GM23338 (cell line): ENCODE data around the gene CEP192. TPM values are rescaled to one million over a fixed set of nuclear protein-coding genes. Genes with fewer than 3 reads are reported as not detected.

Experiments used
- ATAC-seq: fragments of 200-7000 bp; cut with Tn5 transposase; 3 replicates; pipeline ENCODE4 v1.9.1; 2020
- DNase-seq: peaks from one replicate; pipeline ENCODE4 v3.0.0-alpha.2; 2015; ENCODE audit warnings: low spot score
- H2AFZ ChIP-seq: fragments of 200-600 bp; sonication (generic); 2 replicates; pipeline ENCODE4 v1.8.0; 2016; ENCODE audit warnings: antibody characterized with exemption, mild to moderate bottlenecking, moderate library complexity
- H3F3A ChIP-seq: fragments of 200-600 bp; sonication (generic); replicated peaks from 2 replicates; pipeline ENCODE4 v1.8.0; 2017; ENCODE audit warnings: antibody characterized with exemption, mixed run types, low read depth
- H3K27ac ChIP-seq: fragments of 200-600 bp; sonication (generic); 2 replicates; pipeline ENCODE4 v1.6.1; 2016; ENCODE audit warnings: low read depth
- H3K27me3 ChIP-seq: fragments of 200-600 bp; sonication (generic); 2 replicates; pipeline ENCODE4 v1.8.0; 2016; ENCODE audit warnings: mild to moderate bottlenecking, mixed run types, moderate library complexity; ENCODE audit not compliant: insufficient read depth
- H3K36me3 ChIP-seq: fragments of 200-600 bp; sonication (generic); 2 replicates; pipeline ENCODE4 v1.8.0; 2016; ENCODE audit warnings: mild to moderate bottlenecking; ENCODE audit not compliant: insufficient read depth
- H3K4me1 ChIP-seq: fragments of 200-600 bp; sonication (generic); 2 replicates; pipeline ENCODE4 v1.8.0; 2016; ENCODE audit warnings: mild to moderate bottlenecking, moderate library complexity; ENCODE audit not compliant: insufficient read depth
- H3K4me2 ChIP-seq: fragments of 200-600 bp; sonication (generic); 2 replicates; pipeline ENCODE4 v1.7.1; 2017; ENCODE audit warnings: mixed run types
- H3K4me3 ChIP-seq: fragments of 200-600 bp; sonication (generic); 2 replicates; pipeline ENCODE4 v1.6.1; 2016; ENCODE audit warnings: mixed run types
- H3K79me2 ChIP-seq: fragments of 200-600 bp; sonication (generic); replicated peaks from 2 replicates; pipeline ENCODE4 v1.8.0; 2017; ENCODE audit warnings: mild to moderate bottlenecking; ENCODE audit not compliant: insufficient read depth
- H3K9me2 ChIP-seq: fragments of 200-600 bp; sonication (generic); 2 replicates; pipeline ENCODE4 v1.8.0; 2017; ENCODE audit not compliant: insufficient read depth
- H4K20me1 ChIP-seq: fragments of 200-600 bp; sonication (generic); replicated peaks from 2 replicates; pipeline ENCODE4 v1.8.0; 2017; ENCODE audit warnings: mild to moderate bottlenecking; ENCODE audit not compliant: insufficient read depth
- H3K27ac Mint-ChIP-seq: 2 replicates; pipeline ENCODE4 v1.8.0; 2020; ENCODE audit warnings: inconsistent platforms, mild to moderate bottlenecking, moderate library complexity, mixed read lengths
- H3K27me3 Mint-ChIP-seq: 3 replicates; pipeline ENCODE4 v1.8.0; 2022; ENCODE audit warnings: low read depth, mild to moderate bottlenecking, moderate library complexity, mixed read lengths, inconsistent platforms; ENCODE audit not compliant: insufficient read depth, poor library complexity
- H3K36me3 Mint-ChIP-seq: 3 replicates; pipeline ENCODE4 v1.8.0; 2021; ENCODE audit warnings: low read depth, mild to moderate bottlenecking, inconsistent platforms, moderate library complexity, mixed read lengths
- H3K4me1 Mint-ChIP-seq: 3 replicates; pipeline ENCODE4 v1.8.0; 2020; ENCODE audit warnings: mild to moderate bottlenecking, inconsistent platforms, mixed read lengths
- H3K4me3 Mint-ChIP-seq: 3 replicates; pipeline ENCODE4 v1.8.0; 2021; ENCODE audit warnings: moderate library complexity, mild to moderate bottlenecking, inconsistent platforms, mixed read lengths
- H3K9me3 Mint-ChIP-seq: 3 replicates; pipeline ENCODE4 v1.8.0; 2020; ENCODE audit warnings: moderate library complexity, mild to moderate bottlenecking, inconsistent platforms, mixed read lengths
- CREB1 ChIP-seq: fragments of 250-450 bp; sonication (Bioruptor Pico); IDR thresholded peaks from 2 replicates; pipeline ENCODE4 v1.5.0; 2020; ENCODE audit warnings: low read depth, mild to moderate bottlenecking, moderate library complexity
- EZH2phosphoT487 ChIP-seq: fragments of 200-600 bp; sonication (generic); IDR thresholded peaks from one replicate; pipeline ENCODE4 v1.8.1; 2018; ENCODE audit warnings: antibody characterized with exemption; ENCODE audit not compliant: unreplicated experiment
- JUNB ChIP-seq: IDR thresholded peaks from one replicate; pipeline ENCODE4 v1.6.1; 2016; ENCODE audit warnings: antibody characterized with exemption; ENCODE audit not compliant: unreplicated experiment
- NANOG ChIP-seq: IDR thresholded peaks from 2 replicates; pipeline ENCODE4 v1.6.1; 2016; ENCODE audit warnings: antibody characterized with exemption, borderline replicate concordance
- POLR2AphosphoS5 ChIP-seq: IDR thresholded peaks from 2 replicates; pipeline ENCODE4 v1.6.1; 2016; ENCODE audit warnings: antibody characterized with exemption, low read depth
- REST ChIP-seq: IDR thresholded peaks from one replicate; pipeline ENCODE4 v1.6.1; 2018; ENCODE audit warnings: antibody characterized with exemption; ENCODE audit not compliant: unreplicated experiment
- STAT1 ChIP-seq: IDR thresholded peaks from one replicate; pipeline ENCODE4 v1.6.1; 2016; ENCODE audit warnings: antibody characterized with exemption; ENCODE audit not compliant: unreplicated experiment
- ZNF114 ChIP-seq: fragments of 250-450 bp; sonication (Bioruptor Pico); IDR thresholded peaks from 2 replicates; pipeline ENCODE4 v1.5.0; 2020; ENCODE audit warnings: mild to moderate bottlenecking, moderate library complexity
- ZNF331 ChIP-seq: fragments of 250-450 bp; sonication (Bioruptor Pico); IDR thresholded peaks from 2 replicates; pipeline ENCODE4 v1.5.0; 2020; ENCODE audit warnings: low read depth, mild to moderate bottlenecking, moderate library complexity
- polyA plus RNA-seq: library from polyadenylated mRNA; unstranded; fragments of >200 nt; fragmentation: Nextera tagmentation; extraction: Ambion mirVana; gene quantifications from 2 replicates; pipeline ENCODE4 v1.2.1, GENCODE V29; 2016
- total RNA-seq: library from RNA; depleted of rRNA; stranded (reverse); fragments of >200 nt; shearing (Covaris generic); gene quantifications from 2 replicates; pipeline ENCODE4 v1.2.3, GENCODE V29; 2014
- TF ChIP-seq, protein P1 (sequence below), 2 experiments: fragments of 200-600 bp in 1 of 2; sonication (generic) in 1 of 2; conservative IDR thresholded peaks; 2 replicates each; pipeline versions ENCODE4 v1.5.1 to v1.6.1; 2016 to 2017; ENCODE audit warnings: antibody characterized with exemption in 2 of 2, low read depth in 2 of 2, mild to moderate bottlenecking in 2 of 2, moderate library complexity in 1 of 2
- TF ChIP-seq, protein P2 (sequence below): IDR thresholded peaks from 2 replicates; pipeline ENCODE4 v1.6.1; 2016; ENCODE audit warnings: antibody characterized with exemption

The CEP192 gene
- total and polyA plus RNA-seq, 2 experiments from 2014 or later: 15.2 to 30.6 TPM

DNA sequence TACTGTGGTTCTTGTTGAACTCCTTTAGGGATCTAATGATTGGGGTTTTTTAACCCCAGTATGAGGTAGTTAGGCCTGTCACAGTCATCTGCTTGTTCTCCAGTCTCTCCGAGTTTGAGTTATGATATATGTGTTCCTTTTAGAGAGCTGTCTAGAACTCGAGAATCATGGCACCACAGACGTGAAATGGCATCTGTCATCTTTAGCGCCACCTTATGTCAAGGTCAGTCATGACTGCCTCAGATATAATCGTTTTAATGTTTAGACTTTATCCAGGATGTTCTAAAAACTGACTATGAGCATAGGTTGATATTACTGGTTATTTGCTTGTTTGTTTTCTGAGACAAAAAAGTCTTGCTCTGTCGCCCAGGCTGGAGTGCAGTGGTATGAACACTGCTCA, 112.2 kb downstream of the CEP192 start:
- peak; percentile 51 for DNase-seq
- no peak overlapping the region for H3K27ac ChIP-seq
- H3K36me3 Mint-ChIP-seq: peaks cover 96% of the 10 kb centered on the region
- ATAC-seq: no peak
- no peaks in the 10 kb centered on the region for H3K27me3 ChIP-seq
- H3K27me3 Mint-ChIP-seq: no peaks in the 10 kb centered on the region
- no peaks in the 10 kb centered on the region for H3K79me2 ChIP-seq
- no peaks in the 10 kb centered on the region; the same call in 1 of the 2 replicates for H3K9me2 ChIP-seq
- H3K4me3 Mint-ChIP-seq: no peak overlapping the region
- H3F3A ChIP-seq: no peaks in the 10 kb centered on the region
- no peak overlapping the region for H3K27ac Mint-ChIP-seq
- no peak overlapping the region for H3K4me2 ChIP-seq
- H3K4me1 Mint-ChIP-seq: no peaks in the 10 kb centered on the region
- peaks cover 52% of the 10 kb centered on the region for H3K36me3 ChIP-seq
- TF ChIP-seq CREB1 (CRISPR knock-in tag) (no peak), ZNF114 (no peak), POLR2AphosphoS5 (no peak)
- TF ChIP-seq, protein P1, sequence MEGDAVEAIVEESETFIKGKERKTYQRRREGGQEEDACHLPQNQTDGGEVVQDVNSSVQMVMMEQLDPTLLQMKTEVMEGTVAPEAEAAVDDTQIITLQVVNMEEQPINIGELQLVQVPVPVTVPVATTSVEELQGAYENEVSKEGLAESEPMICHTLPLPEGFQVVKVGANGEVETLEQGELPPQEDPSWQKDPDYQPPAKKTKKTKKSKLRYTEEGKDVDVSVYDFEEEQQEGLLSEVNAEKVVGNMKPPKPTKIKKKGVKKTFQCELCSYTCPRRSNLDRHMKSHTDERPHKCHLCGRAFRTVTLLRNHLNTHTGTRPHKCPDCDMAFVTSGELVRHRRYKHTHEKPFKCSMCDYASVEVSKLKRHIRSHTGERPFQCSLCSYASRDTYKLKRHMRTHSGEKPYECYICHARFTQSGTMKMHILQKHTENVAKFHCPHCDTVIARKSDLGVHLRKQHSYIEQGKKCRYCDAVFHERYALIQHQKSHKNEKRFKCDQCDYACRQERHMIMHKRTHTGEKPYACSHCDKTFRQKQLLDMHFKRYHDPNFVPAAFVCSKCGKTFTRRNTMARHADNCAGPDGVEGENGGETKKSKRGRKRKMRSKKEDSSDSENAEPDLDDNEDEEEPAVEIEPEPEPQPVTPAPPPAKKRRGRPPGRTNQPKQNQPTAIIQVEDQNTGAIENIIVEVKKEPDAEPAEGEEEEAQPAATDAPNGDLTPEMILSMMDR (conservative IDR thresholded peaks at IDR 0.05; ENCODE audit: low read depth in 2 of 2): peak; percentile 55 to 63
- no peak overlapping the region for H3K4me3 ChIP-seq
- H4K20me1 ChIP-seq: no peaks in the 10 kb centered on the region; the same call in 1 of the 2 replicates
- no peak overlapping the region for H2AFZ ChIP-seq
- H3K4me1 ChIP-seq: no peaks in the 10 kb centered on the region
- H3K9me3 Mint-ChIP-seq: no peaks in the 10 kb centered on the region; the same call in 2 of the 3 replicates

GRCh38 chr18:13105059-13105458, 113.9 kb downstream of the CEP192 start:
- H3K4me3 Mint-ChIP-seq: no peak overlapping the region
- no peak overlapping the region for H3K27ac Mint-ChIP-seq
- no peaks in the 10 kb centered on the region for H4K20me1 ChIP-seq
- H3K36me3 ChIP-seq: peaks cover 44% of the 10 kb centered on the region
- H3K36me3 Mint-ChIP-seq: peaks cover 95% of the 10 kb centered on the region
- H3K27ac ChIP-seq: no peak overlapping the region
- H3F3A ChIP-seq: no peaks in the 10 kb centered on the region
- H3K4me3 ChIP-seq: no peak overlapping the region
- no peaks in the 10 kb centered on the region for H3K27me3 ChIP-seq
- no peaks in the 10 kb centered on the region; the same call in 1 of the 2 replicates for H3K9me2 ChIP-seq
- H3K79me2 ChIP-seq: no peaks in the 10 kb centered on the region
- ATAC-seq (no peak), DNase-seq (no peak)
- no peaks in the 10 kb centered on the region; the same call in 2 of the 3 replicates for H3K9me3 Mint-ChIP-seq
- H2AFZ ChIP-seq: no peak overlapping the region
- no peaks in the 10 kb centered on the region for H3K4me1 ChIP-seq
- H3K27me3 Mint-ChIP-seq: no peaks in the 10 kb centered on the region
- no peak overlapping the region for H3K4me2 ChIP-seq
- H3K4me1 Mint-ChIP-seq: no peaks in the 10 kb centered on the region
- no peak for TF ChIP-seq POLR2AphosphoS5
- TF ChIP-seq ZNF331 (CRISPR knock-in tag): no peak
- TF ChIP-seq, protein P2, sequence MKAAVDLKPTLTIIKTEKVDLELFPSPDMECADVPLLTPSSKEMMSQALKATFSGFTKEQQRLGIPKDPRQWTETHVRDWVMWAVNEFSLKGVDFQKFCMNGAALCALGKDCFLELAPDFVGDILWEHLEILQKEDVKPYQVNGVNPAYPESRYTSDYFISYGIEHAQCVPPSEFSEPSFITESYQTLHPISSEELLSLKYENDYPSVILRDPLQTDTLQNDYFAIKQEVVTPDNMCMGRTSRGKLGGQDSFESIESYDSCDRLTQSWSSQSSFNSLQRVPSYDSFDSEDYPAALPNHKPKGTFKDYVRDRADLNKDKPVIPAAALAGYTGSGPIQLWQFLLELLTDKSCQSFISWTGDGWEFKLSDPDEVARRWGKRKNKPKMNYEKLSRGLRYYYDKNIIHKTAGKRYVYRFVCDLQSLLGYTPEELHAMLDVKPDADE: no peak
- no peak for TF ChIP-seq EZH2phosphoT487
- TF ChIP-seq, protein P1 (conservative IDR thresholded peaks at IDR 0.05; ENCODE audit: low read depth in 2 of 2): no peak
- TF ChIP-seq STAT1: no peak
- TF ChIP-seq ZNF114: no peak
- TF ChIP-seq NANOG: no peak
- no peak for TF ChIP-seq JUNB
- no peak for TF ChIP-seq REST
